Liver (tissue), 9 donors: Measurements from ENCODE around the gene KDM2B. TPM values are rescaled to one million over a fixed set of nuclear protein-coding genes. Genes with fewer than 3 reads are reported as not detected.

ENCODE experiments used
- DNase-seq: peaks from one replicate; pipeline ENCODE4 v3.0.0-alpha.2; 2017; ENCODE audit warnings: low spot score
- H3K27ac ChIP-seq, 2 donors: one replicate each; pipeline ENCODE4 v1.7.0; 2013; ENCODE audit warnings: inconsistent platforms in 2 of 2, low read length in 2 of 2, control low read depth in 1 of 2, low read depth in 1 of 2, mild to moderate bottlenecking in 1 of 2
- H3K27me3 ChIP-seq, 4 donors: one replicate each; pipeline versions ENCODE4 v1.6.1 to v1.7.0; 2013; ENCODE audit warnings: low read length in 3 of 4, inconsistent platforms in 1 of 4, mild to moderate bottlenecking in 1 of 4, moderate library complexity in 1 of 4; ENCODE audit not compliant: control insufficient read depth in 4 of 4, insufficient read depth in 4 of 4
- H3K36me3 ChIP-seq, 4 donors: one replicate each; pipeline versions ENCODE4 v1.6.1 to v1.7.0; 2013; ENCODE audit warnings: low read length in 3 of 4, mild to moderate bottlenecking in 3 of 4, low read depth in 1 of 4, moderate library complexity in 1 of 4; ENCODE audit not compliant: control insufficient read depth in 4 of 4, insufficient read depth in 3 of 4
- H3K4me1 ChIP-seq, 4 donors: one replicate each; pipeline versions ENCODE4 v1.6.1 to v1.7.0; 2013; ENCODE audit warnings: low read length in 3 of 4, mild to moderate bottlenecking in 3 of 4, moderate library complexity in 1 of 4; ENCODE audit not compliant: control insufficient read depth in 4 of 4, insufficient read depth in 4 of 4
- H3K4me3 ChIP-seq, 3 donors: one replicate each; pipeline versions ENCODE4 v1.6.1 to v1.7.0; 2013; ENCODE audit warnings: low read length in 3 of 3, control low read depth in 1 of 3, low read depth in 1 of 3, mild to moderate bottlenecking in 1 of 3
- H3K9ac ChIP-seq, 2 donors: one replicate each; pipeline ENCODE4 v1.7.0; 2013; ENCODE audit warnings: low read length in 2 of 2, mild to moderate bottlenecking in 2 of 2, moderate library complexity in 2 of 2, control low read depth in 1 of 2, low read depth in 1 of 2
- H3K9me3 ChIP-seq, 4 donors: one replicate each; pipeline versions ENCODE4 v1.6.1 to v1.7.0; 2013; ENCODE audit warnings: low read length in 3 of 4; ENCODE audit not compliant: control insufficient read depth in 4 of 4
- EGR1 ChIP-seq, 2 donors: IDR thresholded peaks; 2 replicates each; pipeline ENCODE4 v1.6.1; 2016 to 2018; ENCODE audit warnings: antibody characterized with exemption in 2 of 2, low read depth in 2 of 2
- FOXA1 ChIP-seq: IDR thresholded peaks from 2 replicates; pipeline ENCODE4 v1.6.1; 2016; ENCODE audit warnings: antibody characterized with exemption
- FOXA2 ChIP-seq: IDR thresholded peaks from 2 replicates; pipeline ENCODE4 v1.6.1; 2016; ENCODE audit warnings: antibody characterized with exemption
- GABPA ChIP-seq, 2 donors: IDR thresholded peaks in 1 of 2; conservative IDR thresholded peaks in 1 of 2; 2 replicates each; pipeline ENCODE4 v1.6.1; 2016; ENCODE audit warnings: antibody characterized with exemption in 2 of 2, mild to moderate bottlenecking in 1 of 2, moderate library complexity in 1 of 2
- HNF4A ChIP-seq, 2 donors: conservative IDR thresholded peaks; 2 replicates each; pipeline ENCODE4 v1.6.1; 2016; ENCODE audit warnings: antibody characterized with exemption in 2 of 2, mild to moderate bottlenecking in 2 of 2
- HNF4G ChIP-seq: IDR thresholded peaks from 2 replicates; pipeline ENCODE4 v1.6.1; 2016; ENCODE audit warnings: antibody characterized with exemption
- JUND ChIP-seq, 2 donors: IDR thresholded peaks; 2 replicates each; pipeline ENCODE4 v1.6.1; 2016; ENCODE audit warnings: antibody characterized with exemption in 2 of 2
- RAD21 ChIP-seq, 2 donors: IDR thresholded peaks; 2 replicates each; pipeline ENCODE4 v1.6.1; 2016; ENCODE audit warnings: antibody characterized with exemption in 2 of 2, mild to moderate bottlenecking in 2 of 2
- RXRA ChIP-seq, 2 donors: IDR thresholded peaks; 2 replicates each; pipeline ENCODE4 v1.6.1; 2017 to 2018; ENCODE audit warnings: antibody characterized with exemption in 2 of 2, mild to moderate bottlenecking in 1 of 2
- SP1 ChIP-seq: IDR thresholded peaks from 2 replicates; pipeline ENCODE4 v1.6.1; 2018; ENCODE audit warnings: antibody characterized with exemption, mild to moderate bottlenecking
- TAF1 ChIP-seq: conservative IDR thresholded peaks from 2 replicates; pipeline ENCODE4 v1.6.1; 2016; ENCODE audit warnings: antibody characterized with exemption, mild to moderate bottlenecking
- YY1 ChIP-seq: IDR thresholded peaks from 2 replicates; pipeline ENCODE4 v1.6.1; 2016; ENCODE audit warnings: antibody characterized with exemption, mild to moderate bottlenecking
- WGBS: extraction: QIAGEN DNeasy Blood & Tissue Kit; methylation state at CpG from one replicate; pipeline ENCODE4 v1.1.7; 2013; 5-methylcytosine and 5-hydroxymethylcytosine counted together
- polyA plus RNA-seq, 2 donors: library from polyadenylated mRNA; stranded (reverse) in 1 of 2; unstranded in 1 of 2; fragments of 200-250 nt in 1 of 2; fragments of >200 nt in 1 of 2; fragmentation: Nextera tagmentation in 1 of 2; extraction: Ambion mirVana in 1 of 2; gene quantifications; one replicate each; pipeline versions ENCODE4 v1.2.1 to v1.2.3, GENCODE V29; 2013 to 2015
- total RNA-seq, 2 donors: library from RNA; depleted of rRNA; stranded (reverse); fragments of >200 nt; gene quantifications; one replicate each; pipeline ENCODE4 v1.2.3, GENCODE V29; 2014
- TF ChIP-seq, protein P1 (sequence below): fragments of 150-350 bp; IDR thresholded peaks from 2 replicates; pipeline ENCODE4 v1.5.1; 2017; ENCODE audit warnings: improper control_type of control experiment, low read depth, low read length; ENCODE audit not compliant: missing input control
- TF ChIP-seq, protein P2 (sequence below): IDR thresholded peaks from 2 replicates; pipeline ENCODE4 v1.6.1; 2016; ENCODE audit warnings: antibody characterized with exemption
- TF ChIP-seq, protein P3 (sequence below): IDR thresholded peaks from 2 replicates; pipeline ENCODE4 v1.6.1; 2016; ENCODE audit warnings: antibody characterized with exemption
- TF ChIP-seq, protein P4 (sequence below): IDR thresholded peaks from 2 replicates; pipeline ENCODE4 v1.6.1; 2016; ENCODE audit warnings: antibody characterized with exemption, mild to moderate bottlenecking
- donor health status: healthy.
- donor health status: healthy.
- donor health status: healthy.
- donor health status: healthy.
- donor health status: healthy.

The KDM2B gene
- total and polyA plus RNA-seq, 4 donors, result 7.0 to 34.2 (median 10.6) TPM

DNA sequence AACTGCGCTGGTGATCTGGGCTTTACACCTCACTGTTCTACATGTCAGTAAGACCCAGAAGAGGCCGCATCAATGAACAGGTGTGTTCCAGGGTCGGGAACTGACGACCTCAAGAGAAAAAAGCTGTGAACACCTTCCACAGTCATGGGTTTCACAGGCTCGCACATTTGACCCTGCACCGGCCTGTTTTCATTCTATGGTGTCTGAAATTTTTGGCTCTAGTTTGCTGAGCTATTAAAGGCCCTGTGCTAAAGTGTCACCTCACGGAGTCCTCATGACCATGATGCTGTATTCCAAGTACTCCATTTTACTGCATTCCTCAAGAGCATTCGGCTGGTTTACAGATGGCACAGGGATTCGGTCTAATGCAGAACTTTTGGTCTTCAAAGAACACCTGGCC is 78.9 kb downstream of the KDM2B start:
- peaks cover 0 to 7% (median 2%) of the 10 kb centered on the region in 4 donors for H3K36me3 ChIP-seq
- peaks cover 2 to 6% (median 4%) of the 10 kb centered on the region in 4 donors for H3K4me1 ChIP-seq
- H3K27ac ChIP-seq, result no peak overlapping the region
- no peak for DNase-seq
- WGBS, result 93% methylated on average over 9 of the region's 9 CpGs
- no peak overlapping the region for H3K4me3 ChIP-seq
- H3K27me3 ChIP-seq, result no peaks in the 10 kb centered on the region
- no peak overlapping the region for H3K9ac ChIP-seq
- no peaks in the 10 kb centered on the region for H3K9me3 ChIP-seq
- TF ChIP-seq EGR1 (IDR thresholded peaks at IDR 0.05; ENCODE audit: low read depth in 2 of 2) (no peak), TAF1 (no peak), FOXA1 (no peak), YY1 (no peak), HNF4G (no peak), JUND (IDR thresholded peaks at IDR 0.05) (no peak), HNF4A (conservative IDR thresholded peaks at IDR 0.05) (no peak), GABPA (IDR thresholded peaks at IDR 0.05 in 1 of 2, conservative IDR thresholded peaks at IDR 0.05 in 1 of 2) (no peak), FOXA2 (no peak), SP1 (no peak), RAD21 (IDR thresholded peaks at IDR 0.05) (no peak), RXRA (IDR thresholded peaks at IDR 0.05) (no peak)
- TF ChIP-seq, protein P1, sequence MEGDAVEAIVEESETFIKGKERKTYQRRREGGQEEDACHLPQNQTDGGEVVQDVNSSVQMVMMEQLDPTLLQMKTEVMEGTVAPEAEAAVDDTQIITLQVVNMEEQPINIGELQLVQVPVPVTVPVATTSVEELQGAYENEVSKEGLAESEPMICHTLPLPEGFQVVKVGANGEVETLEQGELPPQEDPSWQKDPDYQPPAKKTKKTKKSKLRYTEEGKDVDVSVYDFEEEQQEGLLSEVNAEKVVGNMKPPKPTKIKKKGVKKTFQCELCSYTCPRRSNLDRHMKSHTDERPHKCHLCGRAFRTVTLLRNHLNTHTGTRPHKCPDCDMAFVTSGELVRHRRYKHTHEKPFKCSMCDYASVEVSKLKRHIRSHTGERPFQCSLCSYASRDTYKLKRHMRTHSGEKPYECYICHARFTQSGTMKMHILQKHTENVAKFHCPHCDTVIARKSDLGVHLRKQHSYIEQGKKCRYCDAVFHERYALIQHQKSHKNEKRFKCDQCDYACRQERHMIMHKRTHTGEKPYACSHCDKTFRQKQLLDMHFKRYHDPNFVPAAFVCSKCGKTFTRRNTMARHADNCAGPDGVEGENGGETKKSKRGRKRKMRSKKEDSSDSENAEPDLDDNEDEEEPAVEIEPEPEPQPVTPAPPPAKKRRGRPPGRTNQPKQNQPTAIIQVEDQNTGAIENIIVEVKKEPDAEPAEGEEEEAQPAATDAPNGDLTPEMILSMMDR, result no peak
- TF ChIP-seq, protein P2, sequence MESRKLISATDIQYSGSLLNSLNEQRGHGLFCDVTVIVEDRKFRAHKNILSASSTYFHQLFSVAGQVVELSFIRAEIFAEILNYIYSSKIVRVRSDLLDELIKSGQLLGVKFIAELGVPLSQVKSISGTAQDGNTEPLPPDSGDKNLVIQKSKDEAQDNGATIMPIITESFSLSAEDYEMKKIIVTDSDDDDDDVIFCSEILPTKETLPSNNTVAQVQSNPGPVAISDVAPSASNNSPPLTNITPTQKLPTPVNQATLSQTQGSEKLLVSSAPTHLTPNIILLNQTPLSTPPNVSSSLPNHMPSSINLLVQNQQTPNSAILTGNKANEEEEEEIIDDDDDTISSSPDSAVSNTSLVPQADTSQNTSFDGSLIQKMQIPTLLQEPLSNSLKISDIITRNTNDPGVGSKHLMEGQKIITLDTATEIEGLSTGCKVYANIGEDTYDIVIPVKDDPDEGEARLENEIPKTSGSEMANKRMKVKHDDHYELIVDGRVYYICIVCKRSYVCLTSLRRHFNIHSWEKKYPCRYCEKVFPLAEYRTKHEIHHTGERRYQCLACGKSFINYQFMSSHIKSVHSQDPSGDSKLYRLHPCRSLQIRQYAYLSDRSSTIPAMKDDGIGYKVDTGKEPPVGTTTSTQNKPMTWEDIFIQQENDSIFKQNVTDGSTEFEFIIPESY, result no peak
- TF ChIP-seq, protein P3, sequence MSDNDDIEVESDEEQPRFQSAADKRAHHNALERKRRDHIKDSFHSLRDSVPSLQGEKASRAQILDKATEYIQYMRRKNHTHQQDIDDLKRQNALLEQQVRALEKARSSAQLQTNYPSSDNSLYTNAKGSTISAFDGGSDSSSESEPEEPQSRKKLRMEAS, result no peak
- TF ChIP-seq, protein P4, sequence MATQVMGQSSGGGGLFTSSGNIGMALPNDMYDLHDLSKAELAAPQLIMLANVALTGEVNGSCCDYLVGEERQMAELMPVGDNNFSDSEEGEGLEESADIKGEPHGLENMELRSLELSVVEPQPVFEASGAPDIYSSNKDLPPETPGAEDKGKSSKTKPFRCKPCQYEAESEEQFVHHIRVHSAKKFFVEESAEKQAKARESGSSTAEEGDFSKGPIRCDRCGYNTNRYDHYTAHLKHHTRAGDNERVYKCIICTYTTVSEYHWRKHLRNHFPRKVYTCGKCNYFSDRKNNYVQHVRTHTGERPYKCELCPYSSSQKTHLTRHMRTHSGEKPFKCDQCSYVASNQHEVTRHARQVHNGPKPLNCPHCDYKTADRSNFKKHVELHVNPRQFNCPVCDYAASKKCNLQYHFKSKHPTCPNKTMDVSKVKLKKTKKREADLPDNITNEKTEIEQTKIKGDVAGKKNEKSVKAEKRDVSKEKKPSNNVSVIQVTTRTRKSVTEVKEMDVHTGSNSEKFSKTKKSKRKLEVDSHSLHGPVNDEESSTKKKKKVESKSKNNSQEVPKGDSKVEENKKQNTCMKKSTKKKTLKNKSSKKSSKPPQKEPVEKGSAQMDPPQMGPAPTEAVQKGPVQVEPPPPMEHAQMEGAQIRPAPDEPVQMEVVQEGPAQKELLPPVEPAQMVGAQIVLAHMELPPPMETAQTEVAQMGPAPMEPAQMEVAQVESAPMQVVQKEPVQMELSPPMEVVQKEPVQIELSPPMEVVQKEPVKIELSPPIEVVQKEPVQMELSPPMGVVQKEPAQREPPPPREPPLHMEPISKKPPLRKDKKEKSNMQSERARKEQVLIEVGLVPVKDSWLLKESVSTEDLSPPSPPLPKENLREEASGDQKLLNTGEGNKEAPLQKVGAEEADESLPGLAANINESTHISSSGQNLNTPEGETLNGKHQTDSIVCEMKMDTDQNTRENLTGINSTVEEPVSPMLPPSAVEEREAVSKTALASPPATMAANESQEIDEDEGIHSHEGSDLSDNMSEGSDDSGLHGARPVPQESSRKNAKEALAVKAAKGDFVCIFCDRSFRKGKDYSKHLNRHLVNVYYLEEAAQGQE, result no peak
